Trophoblast cell (in vitro differentiated cells and primary cell): ENCODE measurements around the gene C12orf42.

Experiments
- DNase-seq, 2 donors: peaks; one replicate each; pipeline ENCODE4 v3.0.0-alpha.2; 2016
- H2AFZ ChIP-seq: 2 replicates; pipeline ENCODE4 v1.6.1; 2013; ENCODE audit warnings: low read length, moderate library complexity, mild to moderate bottlenecking; ENCODE audit not compliant: insufficient read depth, poor library complexity
- H2AK5ac ChIP-seq: 2 replicates; pipeline ENCODE4 v1.6.1; 2013; ENCODE audit warnings: mild to moderate bottlenecking, low read length
- H2BK120ac ChIP-seq: 2 replicates; pipeline ENCODE4 v1.6.1; 2013; ENCODE audit warnings: low read length, mild to moderate bottlenecking, moderate library complexity; ENCODE audit not compliant: insufficient read depth, poor library complexity
- H2BK12ac ChIP-seq: 2 replicates; pipeline ENCODE4 v1.6.1; 2013; ENCODE audit warnings: mild to moderate bottlenecking, low read length, moderate library complexity
- H2BK5ac ChIP-seq: 2 replicates; pipeline ENCODE4 v1.6.1; 2013; ENCODE audit warnings: low read length, low read depth, moderate library complexity, mild to moderate bottlenecking; ENCODE audit not compliant: poor library complexity
- H3K14ac ChIP-seq: 2 replicates; pipeline ENCODE4 v1.6.1; 2013; ENCODE audit warnings: mild to moderate bottlenecking, low read length
- H3K18ac ChIP-seq: 2 replicates; pipeline ENCODE4 v1.6.1; 2013; ENCODE audit warnings: mild to moderate bottlenecking, low read length
- H3K23ac ChIP-seq: 2 replicates; pipeline ENCODE4 v1.6.1; 2013; ENCODE audit warnings: low read length
- H3K27ac ChIP-seq: 2 replicates; pipeline ENCODE4 v1.5.1; 2013; ENCODE audit warnings: low read depth, mild to moderate bottlenecking, inconsistent platforms, low read length, moderate library complexity
- H3K27me3 ChIP-seq: 2 replicates; pipeline ENCODE4 v1.6.1; 2013; ENCODE audit warnings: inconsistent platforms, mild to moderate bottlenecking, low read length, moderate library complexity; ENCODE audit not compliant: insufficient read depth
- H3K36me3 ChIP-seq, 2 experiments: 1 replicate in 1 of 2; 2 replicates in 1 of 2; pipeline ENCODE4 v1.6.1; 2013; ENCODE audit warnings: low read length in 2 of 2, mild to moderate bottlenecking in 2 of 2, moderate library complexity in 1 of 2; ENCODE audit not compliant: insufficient read depth in 2 of 2, control insufficient read depth in 1 of 2
- H3K4ac ChIP-seq: 2 replicates; pipeline ENCODE4 v1.6.1; 2013; ENCODE audit warnings: low read depth, mild to moderate bottlenecking, low read length, moderate library complexity
- H3K4me1 ChIP-seq, 2 experiments: 1 replicate in 1 of 2; 2 replicates in 1 of 2; pipeline ENCODE4 v1.6.1; 2013; ENCODE audit warnings: low read length in 2 of 2, mild to moderate bottlenecking in 2 of 2, moderate library complexity in 1 of 2; ENCODE audit not compliant: insufficient read depth in 2 of 2, control insufficient read depth in 1 of 2
- H3K4me2 ChIP-seq: 2 replicates; pipeline ENCODE4 v1.6.1; 2013; ENCODE audit warnings: inconsistent platforms, mild to moderate bottlenecking, low read length, moderate library complexity
- H3K4me3 ChIP-seq: 2 replicates; pipeline ENCODE4 v1.5.1; 2013; ENCODE audit warnings: mild to moderate bottlenecking, low read depth, low read length, inconsistent platforms
- H3K79me1 ChIP-seq: one replicate; pipeline ENCODE4 v1.6.1; 2013; ENCODE audit warnings: low read length
- H3K79me2 ChIP-seq: 2 replicates; pipeline ENCODE4 v1.6.1; 2013; ENCODE audit warnings: low read length, mild to moderate bottlenecking; ENCODE audit not compliant: control insufficient read depth, insufficient read depth, poor library complexity
- H3K9ac ChIP-seq: 2 replicates; pipeline ENCODE4 v1.6.1; 2013; ENCODE audit warnings: mild to moderate bottlenecking, low read length
- H3K9me3 ChIP-seq: 2 replicates; pipeline ENCODE4 v1.6.1; 2013; ENCODE audit warnings: low read depth, mild to moderate bottlenecking, control low read depth, inconsistent platforms, low read length; ENCODE audit not compliant: insufficient read depth
- H4K12ac ChIP-seq: 2 replicates; pipeline ENCODE4 v1.6.1; 2013; ENCODE audit warnings: low read depth, mild to moderate bottlenecking, low read length, moderate library complexity
- H4K8ac ChIP-seq: 2 replicates; pipeline ENCODE4 v1.6.1; 2013; ENCODE audit warnings: low read depth, mild to moderate bottlenecking, low read length, moderate library complexity
- H4K91ac ChIP-seq: one replicate; pipeline ENCODE4 v1.6.1; 2013; ENCODE audit warnings: low read depth, mild to moderate bottlenecking, low read length, moderate library complexity
- WGBS: extraction: QIAGEN DNeasy Blood & Tissue Kit; methylation state at CpG from one replicate; pipeline ENCODE4 v1.1.7; 2013; ENCODE audit warnings: missing lambda C conversion rate; ENCODE audit not compliant: insufficient read length, insufficient coverage; ENCODE audit errors: extremely low coverage; 5-methylcytosine and 5-hydroxymethylcytosine counted together

Gene C12orf42

GRCh38 chr12:103421402-103421801, 74.4 kb downstream of the C12orf42 start:
- H2BK120ac ChIP-seq = no peak overlapping the region
- no CpG with 5 or more reads among the region's 1 CpG for WGBS

GRCh38 chr12:103415681-103416080, 80.1 kb downstream of the C12orf42 start:
- H2BK120ac ChIP-seq = no peak overlapping the region
- no peak overlapping the region for H3K27ac ChIP-seq
- H4K91ac ChIP-seq = no peak overlapping the region
- H2BK5ac ChIP-seq = no peak overlapping the region
- H3K9ac ChIP-seq = no peak overlapping the region
- H3K27me3 ChIP-seq = no peaks in the 10 kb centered on the region
- H3K18ac ChIP-seq = no peak overlapping the region
- H3K4ac ChIP-seq = no peak overlapping the region
- no peaks in the 10 kb centered on the region for H3K79me1 ChIP-seq
- H3K4me2 ChIP-seq = no peak overlapping the region
- no peak overlapping the region for H4K12ac ChIP-seq
- H3K14ac ChIP-seq = no peak overlapping the region
- no CpG with 5 or more reads among the region's 2 CpGs for WGBS
- no peak overlapping the region for H2AK5ac ChIP-seq
- no peak overlapping the region for H3K4me3 ChIP-seq
- no peak for DNase-seq
- no peak overlapping the region for H3K23ac ChIP-seq
- H2BK12ac ChIP-seq = no peak overlapping the region
- H3K79me2 ChIP-seq = no peaks in the 10 kb centered on the region
- H3K36me3 ChIP-seq = no peaks in the 10 kb centered on the region
- H4K8ac ChIP-seq = no peak overlapping the region
- no peaks in the 10 kb centered on the region for H3K4me1 ChIP-seq
- H3K9me3 ChIP-seq = no peaks in the 10 kb centered on the region
- no peak overlapping the region for H2AFZ ChIP-seq

More at GRCh38 chr12:103421402-103421801, 74.4 kb downstream of the C12orf42 start:
- no peaks in the 10 kb centered on the region for H3K4me1 ChIP-seq
- no peak overlapping the region for H4K12ac ChIP-seq
- H2AK5ac ChIP-seq = no peak overlapping the region
- no peak overlapping the region for H4K8ac ChIP-seq
- no peaks in the 10 kb centered on the region for H3K79me2 ChIP-seq
- DNase-seq = no peak
- H3K9me3 ChIP-seq = no peaks in the 10 kb centered on the region
- no peak overlapping the region for H3K4me2 ChIP-seq
- H2AFZ ChIP-seq = no peak overlapping the region
- no peak overlapping the region for H4K91ac ChIP-seq
- H3K18ac ChIP-seq = no peak overlapping the region
- no peaks in the 10 kb centered on the region for H3K79me1 ChIP-seq
- H2BK5ac ChIP-seq = no peak overlapping the region
- no peak overlapping the region for H3K14ac ChIP-seq
- no peak overlapping the region for H3K4ac ChIP-seq
- no peak overlapping the region for H3K23ac ChIP-seq
- no peaks in the 10 kb centered on the region for H3K36me3 ChIP-seq
- no peaks in the 10 kb centered on the region for H3K27me3 ChIP-seq
- H3K4me3 ChIP-seq = no peak overlapping the region
- no peak overlapping the region for H3K9ac ChIP-seq
- H3K27ac ChIP-seq = no peak overlapping the region
- H2BK12ac ChIP-seq = no peak overlapping the region

GRCh38 chr12:103401421-103401820, 94.3 kb downstream of the C12orf42 start:
- Histone ChIP-seq H3K79me2 (no peaks in the 10 kb centered on the region), H4K12ac (no peak overlapping the region), H3K9ac (no peak overlapping the region), H3K36me3 (no peaks in the 10 kb centered on the region), H3K27me3 (no peaks in the 10 kb centered on the region), H3K4me2 (no peak overlapping the region), H3K27ac (no peak overlapping the region), H2AK5ac (no peak overlapping the region), H4K8ac (no peak overlapping the region), H2AFZ (no peak overlapping the region), H3K4me1 (no peaks in the 10 kb centered on the region), H3K14ac (no peak overlapping the region), H3K23ac (no peak overlapping the region), H3K4me3 (no peak overlapping the region), H2BK120ac (no peak overlapping the region), H3K9me3 (no peaks in the 10 kb centered on the region), H3K79me1 (no peaks in the 10 kb centered on the region), H3K4ac (no peak overlapping the region), H3K18ac (no peak overlapping the region), H2BK12ac (no peak overlapping the region), H2BK5ac (no peak overlapping the region), H4K91ac (no peak overlapping the region)
- WGBS = no CpG with 5 or more reads among the region's 3 CpGs
- DNase-seq = peak; percentile 12 to 59

GRCh38 chr12:103399986-103400385, 95.8 kb downstream of the C12orf42 start:
- Histone ChIP-seq H2BK12ac (no peak overlapping the region), H3K4me3 (no peak overlapping the region), H3K4ac (no peak overlapping the region), H4K12ac (no peak overlapping the region), H3K79me1 (no peaks in the 10 kb centered on the region), H4K91ac (no peak overlapping the region), H3K4me1 (no peaks in the 10 kb centered on the region), H3K27ac (no peak overlapping the region), H3K9ac (no peak overlapping the region), H4K8ac (no peak overlapping the region), H3K18ac (no peak overlapping the region), H2AK5ac (no peak overlapping the region), H3K4me2 (no peak overlapping the region), H2AFZ (no peak overlapping the region), H3K9me3 (no peaks in the 10 kb centered on the region), H3K79me2 (no peaks in the 10 kb centered on the region), H2BK5ac (no peak overlapping the region), H3K27me3 (no peaks in the 10 kb centered on the region), H3K23ac (no peak overlapping the region), H3K36me3 (no peaks in the 10 kb centered on the region), H2BK120ac (no peak overlapping the region), H3K14ac (no peak overlapping the region)
- WGBS = no CpG with 5 or more reads among the region's 1 CpG
- no peak for DNase-seq
